Astrocyte (in vitro differentiated cells and primary cell): ENCODE results near the gene PDSS2. TPM values are rescaled to one million over a fixed set of nuclear protein-coding genes. Genes with fewer than 3 reads are reported as not detected.

Source experiments
- DNase-seq: peaks from one replicate; pipeline ENCODE4 v3.0.0-alpha.2; 2010; ENCODE audit warnings: low read depth
- FAIRE-seq: peaks from 2 replicates; lab custom pipeline; 2011; peaks lifted over from hg19 to GRCh38; lab: Jason Lieb, UNC
- H2AFZ ChIP-seq: 2 replicates; pipeline ENCODE4 v1.6.0; 2012; ENCODE audit warnings: low read depth, low read length, inconsistent platforms
- H3K27ac ChIP-seq: 2 replicates; pipeline ENCODE4 v1.5.1; 2011; ENCODE audit warnings: low read depth, low read length, inconsistent platforms
- H3K27me3 ChIP-seq: 2 replicates; pipeline ENCODE4 v1.6.0; 2011; ENCODE audit warnings: low read length, inconsistent platforms; ENCODE audit not compliant: insufficient read depth
- H3K36me3 ChIP-seq: 2 replicates; pipeline ENCODE4 v1.5.1; 2011; ENCODE audit warnings: low read length, inconsistent platforms; ENCODE audit not compliant: insufficient read depth
- H3K4me1 ChIP-seq: 2 replicates; pipeline ENCODE4 v1.5.1; 2011; ENCODE audit warnings: low read length, inconsistent platforms; ENCODE audit not compliant: insufficient read depth
- H3K4me2 ChIP-seq: 2 replicates; pipeline ENCODE4 v1.6.0; 2012; ENCODE audit warnings: low read length, inconsistent platforms
- H3K4me3 ChIP-seq: 2 replicates; pipeline ENCODE4 v1.5.1; 2011; ENCODE audit warnings: low read depth, mild to moderate bottlenecking, low read length, inconsistent platforms; ENCODE audit not compliant: insufficient read depth
- H3K79me2 ChIP-seq: 2 replicates; pipeline ENCODE4 v1.6.0; 2012; ENCODE audit warnings: mild to moderate bottlenecking, low read length, inconsistent platforms; ENCODE audit not compliant: insufficient read depth
- H3K9ac ChIP-seq: 2 replicates; pipeline ENCODE4 v1.6.0; 2012; ENCODE audit warnings: mild to moderate bottlenecking, low read length, inconsistent platforms
- H3K9me3 ChIP-seq: 2 replicates; pipeline ENCODE4 v1.5.1; 2012; ENCODE audit warnings: low read depth, mild to moderate bottlenecking, low read length, inconsistent platforms; ENCODE audit not compliant: insufficient read depth
- H4K20me1 ChIP-seq: 2 replicates; pipeline ENCODE4 v1.6.0; 2012; ENCODE audit warnings: low read length, inconsistent platforms; ENCODE audit not compliant: insufficient read depth
- H3K27ac Mint-ChIP-seq: one replicate; pipeline ENCODE4 v1.8.0; 2021; ENCODE audit warnings: mild to moderate bottlenecking, mixed read lengths; ENCODE audit not compliant: unreplicated experiment
- H3K27me3 Mint-ChIP-seq: one replicate; pipeline ENCODE4 v1.8.0; 2021; ENCODE audit warnings: low read depth, mixed read lengths; ENCODE audit not compliant: unreplicated experiment
- H3K36me3 Mint-ChIP-seq: one replicate; pipeline ENCODE4 v1.8.0; 2021; ENCODE audit warnings: low read depth, mixed read lengths; ENCODE audit not compliant: unreplicated experiment
- H3K4me1 Mint-ChIP-seq: one replicate; pipeline ENCODE4 v1.8.0; 2021; ENCODE audit warnings: low read depth, mixed read lengths; ENCODE audit not compliant: unreplicated experiment
- H3K4me3 Mint-ChIP-seq: one replicate; pipeline ENCODE4 v1.8.0; 2021; ENCODE audit warnings: mild to moderate bottlenecking, moderate library complexity, mixed read lengths; ENCODE audit not compliant: unreplicated experiment
- H3K9me3 Mint-ChIP-seq: one replicate; pipeline ENCODE4 v1.8.0; 2021; ENCODE audit warnings: mild to moderate bottlenecking, mixed read lengths; ENCODE audit not compliant: unreplicated experiment
- EZH2 ChIP-seq: IDR thresholded peaks from 2 replicates; pipeline ENCODE4 v1.6.1; 2012; ENCODE audit warnings: mild to moderate bottlenecking, low read length, inconsistent platforms; ENCODE audit not compliant: insufficient read depth
- total RNA-seq: library from RNA; stranded (reverse); gene quantifications from 2 replicates; pipeline ENCODE4 v1.2.1, GENCODE V29; 2021
- TF ChIP-seq, protein P1 (sequence below): IDR thresholded peaks from 2 replicates; pipeline ENCODE4 v1.5.1; 2011; ENCODE audit warnings: low read depth, mild to moderate bottlenecking, inconsistent platforms, low read length, moderate library complexity; ENCODE audit not compliant: insufficient read depth

PDSS2 gene
- total RNA-seq, 1 donor from 2014 or later: 7.7 TPM

DNA sequence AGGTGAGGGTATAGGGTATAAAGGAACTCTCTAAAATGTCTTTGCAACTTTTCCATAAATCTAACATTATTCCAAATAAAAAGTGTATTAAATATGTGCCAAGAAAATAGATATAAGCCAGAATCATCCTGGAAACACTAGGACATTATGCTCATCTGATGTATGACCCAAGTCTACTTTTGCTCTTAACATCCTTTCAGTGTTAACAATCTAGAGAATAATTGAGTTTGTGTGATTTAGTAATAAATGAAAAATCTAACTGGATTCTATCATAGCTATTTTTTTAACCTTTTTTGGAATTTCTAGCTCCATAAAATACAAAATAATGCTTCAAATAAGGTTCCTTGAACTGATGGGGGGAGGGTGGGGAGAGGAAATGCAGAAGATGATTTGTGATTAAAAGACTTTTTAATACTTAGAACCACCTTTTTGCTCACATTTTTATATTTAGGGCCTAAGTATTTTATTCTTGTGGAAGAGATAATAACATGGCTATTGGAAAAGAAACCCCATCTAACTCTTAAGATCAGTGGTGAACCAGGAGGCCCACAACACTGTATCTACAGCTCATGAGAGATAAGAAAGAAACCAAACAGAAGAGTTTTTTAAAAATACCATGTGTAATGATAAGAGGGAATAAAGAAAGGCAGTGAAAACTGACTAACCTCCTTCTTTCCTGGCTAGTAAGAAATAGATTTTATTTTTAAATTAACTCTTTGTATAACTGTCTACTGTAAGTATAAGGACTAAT, 68.5 kb downstream of the PDSS2 start:
- no peak overlapping the region for H3K27ac Mint-ChIP-seq
- no peaks in the 10 kb centered on the region for H3K27me3 Mint-ChIP-seq
- TF ChIP-seq, protein P1, sequence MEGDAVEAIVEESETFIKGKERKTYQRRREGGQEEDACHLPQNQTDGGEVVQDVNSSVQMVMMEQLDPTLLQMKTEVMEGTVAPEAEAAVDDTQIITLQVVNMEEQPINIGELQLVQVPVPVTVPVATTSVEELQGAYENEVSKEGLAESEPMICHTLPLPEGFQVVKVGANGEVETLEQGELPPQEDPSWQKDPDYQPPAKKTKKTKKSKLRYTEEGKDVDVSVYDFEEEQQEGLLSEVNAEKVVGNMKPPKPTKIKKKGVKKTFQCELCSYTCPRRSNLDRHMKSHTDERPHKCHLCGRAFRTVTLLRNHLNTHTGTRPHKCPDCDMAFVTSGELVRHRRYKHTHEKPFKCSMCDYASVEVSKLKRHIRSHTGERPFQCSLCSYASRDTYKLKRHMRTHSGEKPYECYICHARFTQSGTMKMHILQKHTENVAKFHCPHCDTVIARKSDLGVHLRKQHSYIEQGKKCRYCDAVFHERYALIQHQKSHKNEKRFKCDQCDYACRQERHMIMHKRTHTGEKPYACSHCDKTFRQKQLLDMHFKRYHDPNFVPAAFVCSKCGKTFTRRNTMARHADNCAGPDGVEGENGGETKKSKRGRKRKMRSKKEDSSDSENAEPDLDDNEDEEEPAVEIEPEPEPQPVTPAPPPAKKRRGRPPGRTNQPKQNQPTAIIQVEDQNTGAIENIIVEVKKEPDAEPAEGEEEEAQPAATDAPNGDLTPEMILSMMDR: no peak
- no peak for TF ChIP-seq EZH2
- no peak overlapping the region for H3K4me2 ChIP-seq
- no peak overlapping the region for H3K4me3 Mint-ChIP-seq
- DNase-seq: no peak
- H3K9me3 Mint-ChIP-seq: peaks cover 3% of the 10 kb centered on the region
- no peak overlapping the region for H3K4me3 ChIP-seq
- peaks cover 5% of the 10 kb centered on the region for H4K20me1 ChIP-seq
- no peak overlapping the region for H3K27ac ChIP-seq
- FAIRE-seq: no peak
- no peaks in the 10 kb centered on the region for H3K27me3 ChIP-seq
- no peaks in the 10 kb centered on the region for H3K4me1 Mint-ChIP-seq
- H3K4me1 ChIP-seq: no peaks in the 10 kb centered on the region
- no peak overlapping the region for H2AFZ ChIP-seq
- no peaks in the 10 kb centered on the region for H3K9me3 ChIP-seq
- no peaks in the 10 kb centered on the region for H3K79me2 ChIP-seq
- H3K9ac ChIP-seq: no peak overlapping the region
- no peaks in the 10 kb centered on the region for H3K36me3 ChIP-seq
- peaks cover 3% of the 10 kb centered on the region for H3K36me3 Mint-ChIP-seq

DNA sequence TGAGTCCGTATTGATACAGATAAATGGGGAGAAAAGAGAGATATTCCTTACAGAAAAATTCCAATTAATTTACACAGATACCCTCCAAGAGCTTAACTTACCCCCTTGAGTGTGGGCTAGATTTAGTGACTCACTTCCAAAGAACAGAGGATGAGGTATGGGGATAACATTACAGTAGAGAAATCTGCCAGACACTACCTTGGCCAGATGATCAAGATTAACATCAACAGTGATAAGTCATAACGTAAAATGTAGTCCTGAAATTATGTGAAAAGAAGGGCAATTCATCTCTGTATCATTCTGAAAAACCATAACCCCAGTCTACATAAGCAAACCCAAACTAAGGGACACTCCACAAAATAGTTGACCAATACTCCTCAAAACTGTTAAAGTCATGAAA, 69.3 kb downstream of the PDSS2 start:
- H3K4me3 Mint-ChIP-seq: no peak overlapping the region
- H2AFZ ChIP-seq: no peak overlapping the region
- H4K20me1 ChIP-seq: peaks cover 5% of the 10 kb centered on the region
- H3K79me2 ChIP-seq: no peaks in the 10 kb centered on the region
- H3K9ac ChIP-seq: no peak overlapping the region
- no peak overlapping the region for H3K4me3 ChIP-seq
- peaks cover 3% of the 10 kb centered on the region for H3K9me3 Mint-ChIP-seq
- no peak overlapping the region for H3K27ac ChIP-seq
- TF ChIP-seq, protein P1: no peak
- TF ChIP-seq EZH2: no peak
- no peaks in the 10 kb centered on the region for H3K4me1 ChIP-seq
- H3K36me3 Mint-ChIP-seq: peaks cover 3% of the 10 kb centered on the region
- no peaks in the 10 kb centered on the region for H3K27me3 Mint-ChIP-seq
- no peak for DNase-seq
- no peak overlapping the region for H3K27ac Mint-ChIP-seq
- FAIRE-seq: no peak
- no peaks in the 10 kb centered on the region for H3K9me3 ChIP-seq
- no peaks in the 10 kb centered on the region for H3K4me1 Mint-ChIP-seq
- no peaks in the 10 kb centered on the region for H3K36me3 ChIP-seq
- no peak overlapping the region for H3K4me2 ChIP-seq
- H3K27me3 ChIP-seq: no peaks in the 10 kb centered on the region

DNA sequence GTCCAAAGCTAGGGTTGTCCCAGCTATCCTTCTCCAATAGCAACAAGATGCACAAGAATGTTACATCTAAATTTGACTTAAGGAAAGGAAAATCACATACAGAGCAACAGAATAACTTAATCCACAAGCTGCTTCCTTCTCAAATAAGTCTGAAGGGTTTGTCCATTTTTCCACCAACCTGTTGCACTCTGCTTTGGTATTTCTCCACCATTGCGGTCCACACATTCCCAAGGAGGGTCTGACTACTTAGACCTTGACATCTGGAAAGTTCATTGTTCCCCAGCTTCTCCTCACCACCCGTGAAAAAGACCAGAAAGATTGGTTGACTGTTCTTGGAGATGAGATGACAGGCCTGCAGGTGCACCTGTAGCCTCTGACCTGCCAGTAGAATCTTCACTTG, 72.5 kb downstream of the PDSS2 start:
- H3K27me3 ChIP-seq: no peaks in the 10 kb centered on the region
- no peaks in the 10 kb centered on the region for H3K36me3 ChIP-seq
- no peaks in the 10 kb centered on the region for H3K79me2 ChIP-seq
- no peaks in the 10 kb centered on the region for H3K4me1 Mint-ChIP-seq
- no peak overlapping the region for H3K4me3 Mint-ChIP-seq
- TF ChIP-seq EZH2: no peak
- no peaks in the 10 kb centered on the region for H3K4me1 ChIP-seq
- H3K4me3 ChIP-seq: no peak overlapping the region
- no peaks in the 10 kb centered on the region for H3K9me3 Mint-ChIP-seq
- no peaks in the 10 kb centered on the region for H3K27me3 Mint-ChIP-seq
- no peak overlapping the region for H3K9ac ChIP-seq
- no peaks in the 10 kb centered on the region for H3K36me3 Mint-ChIP-seq
- no peak overlapping the region for H3K4me2 ChIP-seq
- no peak overlapping the region for H2AFZ ChIP-seq
- FAIRE-seq (no peak), DNase-seq (no peak)
- H3K27ac Mint-ChIP-seq: no peak overlapping the region
- no peaks in the 10 kb centered on the region for H3K9me3 ChIP-seq
- H4K20me1 ChIP-seq: peaks cover 5% of the 10 kb centered on the region
- H3K27ac ChIP-seq: no peak overlapping the region
